ENCODE measurements around the gene GATAD2B. TPM values are rescaled to one million over a fixed set of nuclear protein-coding genes. Genes with fewer than 3 reads are reported as not detected.
A peak's percentile ranks its signal among the peaks of the same experiment; 100 is the strongest.

The GATAD2B gene
- polyA plus RNA-seq, 1 experiment = 4.8 TPM

GRCh38 chr1:153954826-153955225 lies 32.1 kb upstream of the GATAD2B start:
- Histone ChIP-seq H3K27ac (ENCODE audit: low read depth, low read length) (no peak overlapping the region), H3K27me3 (ENCODE audit: control insufficient read depth, insufficient read depth, low read length) (no peaks in the 10 kb centered on the region), H3K4me3 (ENCODE audit: low read depth, low read length) (no peak overlapping the region), H3K9me3 (ENCODE audit: control insufficient read depth, insufficient read depth, low read length) (no peaks in the 10 kb centered on the region; the same call in 1 of the 2 replicates)
- ChIA-PET POLR2A (no interaction called here), CTCF (interaction anchor here (1.4 to 3.4 kb wide), 2 partner anchors 9 to 32 kb away, joined by 7 to 10 read pairs; partner anchors contain the start of genes DENND4B and RAB13)
- no peak for DNase-seq (ENCODE audit: low read depth, low spot score)
- TF ChIP-seq CTCF (IDR thresholded peaks at IDR 0.05; ENCODE audit: low read depth, low read length) = no peak

GRCh38 chr1:153953859-153954365 lies 31.1 kb upstream of the GATAD2B start:
- DNase-seq (ENCODE audit: low read depth, low spot score) = no peak
- CTCF ChIA-PET = interaction anchor here (1.3 to 1.4 kb wide), 2 partner anchors 8 to 33 kb away, joined by 6 to 7 read pairs; partner anchors contain the start of genes DENND4B and RAB13
- POLR2A ChIA-PET = interaction anchor here (1.1 to 1.2 kb wide), 2 partner anchors 14 to 24 kb away, joined by 3 read pairs; partner anchors contain the start of gene JTB

DNA sequence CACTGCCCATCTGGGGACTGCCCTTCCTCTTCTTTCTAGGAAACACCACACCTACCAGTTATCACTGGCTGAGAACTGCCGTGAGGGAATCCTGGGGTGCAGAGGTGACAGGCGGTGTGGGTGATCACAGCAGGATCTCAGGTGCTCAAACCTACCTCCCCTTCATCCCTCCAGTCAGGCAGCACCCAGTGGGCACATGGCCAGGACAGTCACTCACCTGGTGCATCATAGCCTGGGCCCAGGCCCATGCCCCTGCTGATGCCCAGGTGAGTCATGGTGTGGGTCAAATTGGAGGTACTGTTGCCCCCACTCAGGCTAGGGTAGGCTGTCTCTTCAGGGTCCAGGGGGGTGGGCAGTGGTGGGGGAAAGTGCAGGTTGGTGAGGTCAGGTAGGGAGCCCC lies 29.0 kb upstream of the GATAD2B start:
- ChIA-PET POLR2A (no interaction called here), CTCF (interaction anchor here (0.5 kb wide), 1 partner anchor 1047 kb away, joined by 3 read pairs; no protein-coding TSS in a partner anchor)
- no peak overlapping the region for H3K4me3 ChIP-seq (ENCODE audit: low read depth, low read length)
- H3K9me3 ChIP-seq (ENCODE audit: control insufficient read depth, insufficient read depth, low read length) = no peaks in the 10 kb centered on the region
- no peak for DNase-seq (ENCODE audit: low read depth, low spot score)
- no peak for TF ChIP-seq CTCF (IDR thresholded peaks at IDR 0.05; ENCODE audit: low read depth, low read length)
- no peak overlapping the region for H3K27ac ChIP-seq (ENCODE audit: low read depth, low read length)
- no peaks in the 10 kb centered on the region for H3K27me3 ChIP-seq (ENCODE audit: control insufficient read depth, insufficient read depth, low read length)

More at GRCh38 chr1:153953859-153954365, 31.1 kb upstream of the GATAD2B start:
- Histone ChIP-seq H3K27ac (ENCODE audit: low read depth, low read length) (no peak overlapping the region), H3K27me3 (ENCODE audit: control insufficient read depth, insufficient read depth, low read length) (no peaks in the 10 kb centered on the region), H3K4me3 (ENCODE audit: low read depth, low read length) (no peak overlapping the region), H3K9me3 (ENCODE audit: control insufficient read depth, insufficient read depth, low read length) (no peaks in the 10 kb centered on the region; the same call in 1 of the 2 replicates)
- no peak for TF ChIP-seq CTCF (IDR thresholded peaks at IDR 0.05; ENCODE audit: low read depth, low read length)

GRCh38 chr1:153951183-153951582 lies 28.4 kb upstream of the GATAD2B start:
- no peak overlapping the region for H3K27ac ChIP-seq (ENCODE audit: low read depth, low read length)
- DNase-seq (ENCODE audit: low read depth, low spot score) = no peak
- POLR2A ChIA-PET = no interaction called here
- H3K27me3 ChIP-seq (ENCODE audit: control insufficient read depth, insufficient read depth, low read length) = no peaks in the 10 kb centered on the region
- no peaks in the 10 kb centered on the region for H3K9me3 ChIP-seq (ENCODE audit: control insufficient read depth, insufficient read depth, low read length)
- H3K4me3 ChIP-seq (ENCODE audit: low read depth, low read length) = no peak overlapping the region
- TF ChIP-seq CTCF (IDR thresholded peaks at IDR 0.05; ENCODE audit: low read depth, low read length) = no peak
- CTCF ChIA-PET = interaction anchor here (0.5 kb wide), 1 partner anchor 1048 kb away, joined by 3 read pairs; no protein-coding TSS in a partner anchor

GRCh38 chr1:153946622-153947241 lies 24.0 kb upstream of the GATAD2B start, which contains the start of gene DENND4B:
TSS of gene DENND4B (minus strand) at chr1:153946718. CDS start at chr1:153944374, 2,344 bp downstream.
- Histone ChIP-seq H3K27ac (ENCODE audit: low read depth, low read length) (peak within 1 kb of the TSS; percentile 61), H3K4me3 (ENCODE audit: low read depth, low read length) (peak within 1 kb of the TSS; percentile 86), H3K9me3 (ENCODE audit: control insufficient read depth, insufficient read depth, low read length) (no peaks in the 10 kb centered on the region; the same call in 1 of the 2 replicates), H3K27me3 (ENCODE audit: control insufficient read depth, insufficient read depth, low read length) (no peaks in the 10 kb centered on the region)
- POLR2A ChIA-PET = interaction anchor here (0.6 to 1.8 kb wide), 14 partner anchors 12 to 276 kb away, joined by 3 to 19 read pairs (median 5); partner anchors contain the start of genes CREB3L4, CRTC2, GATAD2B and JTB
- peak; percentile 90 for TF ChIP-seq CTCF (IDR thresholded peaks at IDR 0.05; ENCODE audit: low read depth, low read length)
- DNase-seq (ENCODE audit: low read depth, low spot score) = no peak
- CTCF ChIA-PET = interaction anchor here (0.5 to 3.8 kb wide), 31 partner anchors 8 to 595 kb away, joined by 3 to 19 read pairs (median 5); partner anchors contain the start of genes RAB13 and SLC39A1

Data from AG04450 (cell line).